ENCODE results near the gene CCDC92B.
A peak's percentile ranks its signal among the peaks of the same experiment; 100 is the strongest.

The CCDC92B gene

DNA sequence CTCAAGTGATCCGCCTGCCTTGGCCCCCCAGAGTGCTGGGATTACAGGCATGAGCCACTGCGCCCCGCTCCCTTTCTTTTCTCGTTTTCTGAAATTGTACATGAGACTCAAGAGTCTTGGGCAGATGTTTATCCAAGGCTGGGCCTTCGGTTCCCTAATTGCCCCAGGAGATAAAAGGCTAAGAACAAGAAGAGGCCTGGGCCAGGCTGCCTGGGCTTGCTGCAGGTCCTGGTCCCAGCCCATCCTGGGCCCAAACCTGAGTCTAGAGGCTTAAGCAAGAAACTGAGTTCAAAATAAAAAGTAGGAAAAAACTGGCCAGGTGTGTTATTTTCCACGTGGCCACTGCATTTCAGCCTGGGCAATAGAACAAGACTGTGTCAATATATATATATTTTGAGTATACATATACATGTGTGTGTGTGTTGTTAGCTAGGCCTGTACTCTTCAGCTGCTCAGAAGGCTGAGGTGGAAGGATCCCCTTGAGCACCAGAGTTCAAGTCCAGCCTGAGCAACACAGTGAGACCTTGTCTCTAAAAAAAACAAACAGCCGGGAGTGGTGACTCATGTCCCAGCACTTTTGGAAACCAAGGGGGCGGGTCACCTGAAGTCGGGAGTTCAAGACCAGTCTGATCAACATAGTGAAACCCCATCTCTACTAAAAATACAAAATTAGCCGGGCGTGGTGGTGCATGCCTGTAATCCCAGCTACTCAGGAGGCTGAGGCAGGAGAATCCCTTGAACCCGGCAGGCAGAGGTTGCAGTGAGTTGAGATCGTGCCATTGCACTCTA is 31.1 kb downstream of the CCDC92B start:
- DNase-seq: no peak

DNA sequence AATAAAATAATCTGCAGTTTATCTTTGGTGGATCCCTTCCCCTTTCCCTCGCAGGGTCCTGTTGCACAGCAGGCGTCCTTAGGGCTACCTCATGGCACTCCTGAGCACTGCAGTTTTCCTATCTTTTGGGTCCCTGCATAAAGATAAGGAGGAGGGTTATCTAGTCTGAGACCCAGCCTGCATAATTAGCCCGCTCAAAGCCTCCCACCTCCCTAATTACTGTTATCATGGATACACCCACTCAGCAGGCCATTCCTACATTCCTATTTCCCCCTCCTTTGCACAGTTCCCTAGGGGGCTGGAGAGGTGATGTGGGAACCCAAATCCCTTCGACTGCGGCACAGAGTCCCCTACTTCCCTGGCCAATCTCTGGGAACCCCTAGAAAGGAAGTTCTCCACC is 32.8 kb downstream of the CCDC92B start:
- no peak for DNase-seq

DNA sequence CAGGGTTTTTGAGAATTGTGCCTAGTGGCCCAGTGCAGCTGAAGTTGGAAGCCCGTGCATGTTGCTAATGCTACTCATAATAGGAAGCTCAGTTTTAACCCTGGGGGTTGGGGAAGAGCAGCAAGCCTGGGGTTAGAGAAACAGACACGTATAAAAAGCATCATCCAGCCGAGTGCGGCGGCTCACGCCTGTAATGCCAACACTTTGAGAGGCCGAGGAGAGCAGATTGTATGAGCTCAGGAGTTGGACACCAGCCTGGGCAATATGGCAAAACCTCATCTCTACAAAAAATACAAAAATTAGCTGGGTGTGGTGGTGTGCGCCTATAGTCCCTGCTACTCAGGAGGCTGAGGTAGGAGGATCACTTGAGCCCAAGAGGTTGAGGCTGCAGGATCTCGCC is 35.6 kb downstream of the CCDC92B start:
- DNase-seq: peak; percentile 36

DNA sequence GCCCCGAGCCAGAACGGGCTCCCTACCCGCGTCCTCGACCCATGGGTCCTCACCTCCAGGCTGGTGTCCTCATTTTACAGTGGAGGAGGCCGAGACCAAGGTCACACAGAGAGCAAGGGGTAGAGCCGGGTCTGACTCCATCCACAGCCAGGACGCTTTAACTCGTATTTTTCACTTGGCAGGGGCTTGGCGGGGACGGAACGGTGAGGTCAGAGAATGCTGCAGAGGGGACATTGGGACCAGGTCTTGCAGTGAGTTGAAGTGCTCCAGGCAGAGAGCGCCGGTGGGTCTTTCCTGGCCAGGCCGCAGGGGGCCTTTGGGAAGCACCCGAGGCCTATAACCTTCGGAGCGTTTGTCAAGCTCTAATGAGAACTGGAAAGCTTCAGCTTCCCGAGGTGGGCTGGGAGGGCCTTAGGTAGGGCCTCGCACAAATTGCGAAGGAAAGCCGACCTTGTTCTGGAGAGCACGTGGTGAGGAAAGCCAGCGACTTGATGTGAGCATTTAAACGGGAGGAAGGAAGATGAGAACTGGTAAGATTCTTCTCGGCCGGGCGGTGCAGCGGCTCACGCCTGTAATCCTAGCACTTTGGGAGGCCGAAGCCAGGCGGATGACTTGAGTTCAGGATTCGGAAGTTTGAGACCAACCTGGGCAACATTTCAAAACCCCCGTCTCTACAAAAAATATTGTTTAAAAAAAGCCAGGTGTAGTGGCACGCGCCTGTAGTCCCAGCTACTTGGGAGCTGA is 37.0 kb downstream of the CCDC92B start:
- no peak for DNase-seq

DNA sequence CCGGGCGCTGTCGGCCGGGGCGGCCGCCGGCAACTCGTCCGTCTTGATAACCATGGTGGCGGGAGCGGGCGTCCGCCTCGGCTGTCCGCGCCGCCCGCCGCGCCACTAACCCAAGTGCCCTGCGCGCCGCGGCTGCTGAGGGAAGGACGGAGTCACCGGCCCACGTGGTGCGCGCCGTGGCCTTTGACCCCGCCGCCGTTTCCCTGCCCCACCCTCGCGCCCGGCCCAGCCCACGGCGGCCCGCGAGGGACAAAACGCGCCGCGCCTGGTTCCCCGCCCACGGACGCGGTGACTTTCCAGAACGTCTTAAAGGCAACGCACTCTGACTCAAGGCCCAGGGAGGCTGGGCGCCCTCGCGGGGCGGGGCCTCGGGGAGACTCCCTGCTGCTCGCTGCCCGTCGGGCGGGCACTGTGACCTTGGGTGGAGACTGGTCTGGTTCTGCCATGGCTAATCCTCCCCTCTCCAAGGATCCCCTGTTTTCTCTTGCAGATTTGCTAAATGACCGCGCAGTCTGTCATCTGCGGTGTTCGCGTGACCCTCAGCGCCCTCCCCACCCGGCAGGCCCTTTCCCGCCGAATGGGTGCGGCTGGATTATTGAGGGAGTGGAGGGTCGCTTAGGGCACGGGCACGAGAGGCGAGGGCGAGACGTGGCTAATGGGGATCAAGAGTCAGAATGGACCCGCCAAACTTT is 37.7 kb downstream of the CCDC92B start, which contains the start of gene CLUH:
CLUH (minus strand) TSS at position 157 of the 692 bp plus-strand sequence; CDS start at position 54, 103 bp downstream.
- peak; percentile 67 for DNase-seq

DNA sequence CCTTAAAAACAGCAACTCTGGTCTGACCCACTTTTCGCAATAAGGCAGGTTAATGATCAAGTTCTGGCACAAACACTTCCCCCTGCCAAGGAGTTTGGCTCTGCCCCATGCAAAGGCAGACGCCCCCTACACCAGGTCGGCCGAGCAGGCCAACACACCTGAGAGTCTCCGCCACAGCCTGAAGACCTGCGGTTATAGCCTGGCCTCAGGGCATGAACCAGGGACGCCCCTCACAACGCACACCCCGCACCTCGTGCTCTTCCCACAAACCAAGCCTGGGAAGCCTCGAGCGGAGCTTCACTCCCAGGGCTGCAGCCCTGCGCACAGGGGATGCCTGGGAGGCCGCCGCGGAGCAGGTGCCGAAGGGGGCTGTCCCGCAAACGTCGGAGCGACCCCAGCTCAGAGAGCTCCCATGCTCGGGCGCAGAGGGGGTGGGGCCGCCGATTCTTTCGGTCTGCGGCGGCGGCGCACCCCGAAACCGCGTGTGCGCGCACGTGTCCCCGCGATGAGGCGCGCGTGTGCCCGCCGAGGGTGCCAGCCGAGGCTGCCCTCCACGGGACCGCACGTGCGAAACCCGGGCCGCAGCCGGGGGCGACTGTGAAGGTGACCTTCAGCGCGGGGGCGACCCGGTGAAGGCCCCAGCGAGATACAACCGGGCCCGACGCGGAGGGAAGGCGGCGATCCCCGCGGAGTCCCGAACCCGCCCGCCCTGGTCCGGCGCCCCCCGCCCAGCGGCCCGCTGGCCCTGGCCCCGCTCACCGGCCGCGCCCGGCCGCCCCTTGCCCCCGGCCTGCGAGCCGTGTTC is 38.4 kb downstream of the CCDC92B start:
- DNase-seq: no peak

DNA sequence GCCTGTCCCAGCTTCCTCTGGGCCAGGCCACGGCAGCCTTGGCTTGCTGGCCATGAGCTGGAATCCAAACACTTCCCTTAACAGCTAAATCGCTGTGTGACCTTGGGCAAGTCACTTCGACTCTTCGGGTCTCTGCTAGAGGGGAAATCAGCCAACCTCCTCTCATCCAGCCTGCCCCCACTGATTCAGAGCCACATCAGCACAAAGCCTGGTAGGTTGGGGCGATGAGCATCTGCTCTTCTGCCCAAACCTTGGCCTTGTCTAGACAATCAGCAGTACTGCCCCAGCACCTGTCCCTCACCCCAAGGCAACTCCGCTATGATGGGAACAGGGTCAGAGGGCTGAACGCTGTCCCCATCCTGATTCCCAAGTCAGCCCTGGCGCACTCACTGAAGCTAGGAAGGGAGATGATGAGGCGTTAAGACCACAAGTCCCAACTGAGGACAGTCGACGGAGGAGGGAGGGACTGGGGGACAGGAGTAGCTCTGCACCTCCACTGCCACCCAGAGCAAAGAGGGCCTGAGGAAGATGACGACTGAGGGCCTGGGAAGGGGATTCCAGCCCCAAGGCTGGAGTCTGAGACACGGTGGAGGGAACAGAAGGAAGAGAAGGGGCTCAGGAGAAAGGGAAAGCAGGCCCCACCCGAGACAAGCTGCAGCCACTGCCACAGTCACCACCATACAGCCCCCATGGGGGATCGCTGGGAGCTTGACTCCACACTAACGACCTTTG is 39.2 kb downstream of the CCDC92B start:
- DNase-seq: no peak

DNA sequence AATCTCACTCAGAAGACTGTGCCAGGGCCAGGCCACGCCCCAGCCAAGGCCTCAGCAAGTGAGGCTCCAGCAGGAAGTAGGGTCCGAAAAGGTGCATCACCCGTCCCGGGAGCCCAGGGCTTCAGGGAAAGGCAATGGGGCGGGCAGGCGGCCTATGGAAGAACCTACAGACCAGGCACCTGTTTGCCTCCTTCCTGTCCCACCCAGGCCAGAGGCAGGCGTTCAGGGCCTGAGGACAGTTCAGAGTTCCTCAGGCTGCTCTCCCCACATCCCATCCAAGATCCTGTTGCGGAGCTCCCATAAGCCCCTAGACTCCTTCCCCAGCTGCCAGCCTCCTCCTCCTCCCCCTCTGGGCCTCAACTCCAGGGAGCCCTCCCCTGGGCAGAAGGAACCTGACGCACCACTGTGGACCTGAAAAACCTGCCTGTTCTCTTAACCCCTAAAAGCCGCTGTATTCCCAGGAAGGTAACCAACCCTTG is 40.2 kb downstream of the CCDC92B start:
- no peak for DNase-seq

DNA sequence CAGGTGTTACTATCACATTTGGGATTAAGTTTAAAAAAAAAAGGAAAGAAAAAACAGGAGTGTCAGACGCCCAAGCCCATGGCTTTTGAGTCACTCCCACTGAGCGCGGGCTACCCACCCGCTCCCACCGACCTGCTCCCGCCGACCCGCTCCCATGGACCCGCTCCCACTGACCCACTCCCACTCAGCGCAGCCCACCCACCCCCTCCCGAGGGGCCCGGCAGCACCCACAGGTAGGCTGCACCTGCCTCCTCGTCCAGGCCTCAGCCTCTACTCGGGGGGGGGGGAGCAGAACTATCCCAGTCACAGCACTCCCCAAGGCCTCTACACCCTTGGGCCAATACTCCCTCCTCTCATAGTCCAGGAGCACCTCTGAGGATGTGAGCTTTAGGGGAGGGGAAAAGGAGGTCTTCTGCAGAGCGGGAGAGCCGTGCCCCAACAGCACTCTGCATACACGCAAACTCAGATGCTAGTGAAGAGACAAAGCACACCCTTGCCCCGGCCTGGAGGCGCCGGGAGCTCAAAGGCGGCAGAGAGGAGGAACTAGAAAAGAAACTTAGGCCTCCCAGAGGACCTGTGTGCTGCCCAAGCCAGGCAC is 40.8 kb downstream of the CCDC92B start:
- no peak for DNase-seq

DNA sequence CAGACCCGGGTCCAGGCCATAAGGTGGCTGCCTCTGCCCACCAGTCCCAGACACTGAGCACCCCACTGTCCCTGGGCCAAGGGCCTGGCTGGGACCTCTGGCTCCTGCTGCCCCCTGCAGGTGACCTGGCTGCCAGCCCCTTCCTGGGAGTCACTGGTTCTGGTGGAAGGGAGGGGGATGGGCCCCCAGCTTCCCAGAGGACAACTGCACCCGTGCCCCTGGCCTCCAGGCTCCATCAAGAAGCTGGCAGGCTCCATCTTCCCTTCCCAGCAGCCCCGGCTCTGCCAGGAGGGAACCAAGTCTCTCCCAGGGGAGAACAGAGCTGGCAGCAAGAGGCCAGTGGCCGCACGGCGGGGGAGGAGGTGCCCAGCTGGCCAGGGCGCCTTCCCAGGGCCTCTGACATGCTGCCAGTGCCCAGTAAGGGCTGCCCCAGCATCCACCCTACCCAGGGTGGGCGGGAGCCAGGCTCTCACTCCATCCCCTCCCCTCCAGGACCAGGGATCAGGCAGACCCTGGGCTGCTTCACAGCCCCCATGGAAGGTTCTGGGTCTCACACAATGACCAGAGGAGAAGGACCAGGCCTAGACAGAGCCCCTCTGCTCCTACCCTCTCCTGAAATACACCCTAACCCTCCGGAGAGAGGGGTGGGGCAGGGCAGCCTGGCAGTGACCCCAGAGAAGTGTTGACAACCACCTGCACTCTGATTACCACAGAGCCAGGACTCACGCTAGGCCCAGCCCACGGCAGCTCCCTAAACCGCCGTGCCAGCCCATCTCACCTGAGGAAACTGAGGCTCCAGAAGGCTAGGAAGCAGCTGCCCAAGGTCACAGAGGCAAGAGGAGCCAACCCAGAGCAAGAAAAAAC is 41.5 kb downstream of the CCDC92B start:
- DNase-seq: no peak

DNA sequence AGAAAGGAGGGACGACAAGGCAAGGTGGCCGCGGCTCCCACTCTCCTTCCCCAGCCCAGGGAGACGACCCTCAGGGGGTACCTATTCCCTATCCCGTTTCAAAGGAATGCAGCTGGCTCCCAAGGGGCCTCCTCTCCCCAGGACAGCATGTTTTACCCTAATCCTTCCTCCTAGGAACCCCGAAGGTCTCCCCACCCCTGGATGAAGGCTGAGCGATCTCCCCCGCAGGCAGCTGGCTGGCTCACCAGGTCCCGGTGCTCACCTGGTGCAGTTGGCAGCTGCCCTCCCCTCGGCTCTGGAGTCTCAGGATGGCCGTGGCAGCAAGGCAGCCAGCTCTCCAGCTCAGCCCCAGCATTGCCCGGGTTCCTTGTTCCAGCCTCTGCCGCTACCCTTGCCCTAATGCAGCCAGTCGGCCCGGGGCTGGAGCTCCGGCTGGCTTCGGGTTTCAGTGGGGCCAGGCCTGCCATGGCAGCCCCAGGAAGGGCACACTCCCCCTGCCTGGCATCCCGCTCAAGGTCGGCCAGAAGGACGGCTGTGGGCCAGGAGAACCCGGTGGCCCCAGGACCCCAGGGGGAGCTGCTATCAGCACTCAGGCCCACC is 42.4 kb downstream of the CCDC92B start:
- DNase-seq: no peak

DNA sequence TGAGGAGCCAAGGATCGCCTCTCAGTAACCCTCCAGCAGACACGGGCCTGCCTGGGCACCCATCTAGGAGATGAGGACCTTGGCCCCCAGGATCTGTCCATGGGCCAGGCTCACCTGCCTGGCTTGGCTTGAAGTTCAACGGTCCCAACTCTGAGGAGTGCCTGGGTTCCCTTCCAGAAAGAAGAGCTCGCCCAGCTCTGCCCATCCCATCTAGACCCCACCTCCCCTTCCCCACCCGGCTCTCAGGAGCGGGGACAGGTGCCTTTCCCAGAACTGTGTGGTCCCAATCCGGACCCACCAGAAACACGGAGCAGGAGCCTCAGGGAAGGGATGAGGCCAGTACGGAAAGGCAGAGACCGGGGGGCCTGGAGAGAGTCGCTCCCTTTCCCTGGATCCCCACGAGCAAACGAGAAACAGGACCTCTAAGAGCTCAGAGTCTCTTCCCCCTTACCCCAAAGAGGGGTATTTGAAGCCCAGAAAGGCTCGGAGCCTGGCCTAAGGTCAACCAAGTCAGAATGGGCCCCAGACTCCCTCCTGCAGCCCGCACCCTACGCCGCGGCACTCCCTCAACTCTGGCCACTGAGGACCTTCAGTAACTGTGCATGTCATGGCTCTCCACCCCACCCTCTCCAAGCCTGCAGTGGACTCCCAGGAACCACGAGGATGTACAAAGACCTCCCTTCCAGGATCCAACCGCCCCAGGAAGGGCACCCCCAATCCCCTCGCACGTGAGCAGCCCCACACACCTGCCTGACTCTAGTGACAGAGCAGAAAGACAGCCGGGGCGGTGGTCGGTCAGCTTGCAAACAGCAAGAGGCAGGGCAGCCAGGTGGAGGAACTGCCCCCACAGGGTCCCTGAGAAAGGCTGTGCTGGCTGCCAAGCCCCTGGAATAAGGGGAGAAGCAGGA is 43.3 kb downstream of the CCDC92B start:
- DNase-seq: no peak

DNA sequence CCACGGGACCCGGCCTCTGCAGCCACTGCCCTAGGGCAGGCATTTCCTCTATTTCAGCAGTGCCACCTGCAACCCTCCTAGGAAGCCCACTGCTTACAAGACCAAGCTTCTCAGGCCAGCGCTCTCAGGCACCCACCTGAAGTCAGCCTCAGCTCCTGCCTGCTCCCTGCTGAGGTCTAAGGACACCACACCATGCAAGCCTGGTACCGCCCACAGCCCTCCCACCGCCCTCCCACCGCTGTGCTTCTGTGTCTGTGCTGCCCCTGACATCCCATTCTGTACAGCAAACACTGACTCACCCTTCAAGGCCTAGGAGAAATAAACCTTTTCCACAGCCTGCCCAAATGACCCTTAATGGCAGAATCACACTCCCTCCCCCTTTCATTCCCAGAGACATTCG is 44.2 kb downstream of the CCDC92B start:
- DNase-seq: no peak

DNA sequence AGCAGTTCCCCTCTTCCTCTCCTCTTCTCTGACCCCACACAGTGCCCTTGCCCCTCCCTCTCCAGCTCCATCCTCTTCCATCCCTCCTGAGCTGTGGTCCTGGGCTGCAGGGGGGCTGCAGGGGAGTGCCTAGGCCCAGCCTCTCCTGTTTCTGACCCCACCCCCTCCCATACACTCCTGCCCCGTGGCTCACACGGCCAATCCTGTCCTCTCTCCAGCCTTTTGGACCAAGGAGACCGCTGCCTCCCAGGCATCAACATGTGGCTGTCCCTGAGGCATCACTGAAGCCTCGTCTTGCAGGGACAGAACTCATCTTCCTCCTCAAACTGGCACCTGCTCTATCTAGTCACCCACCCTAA is 44.6 kb downstream of the CCDC92B start:
- DNase-seq: no peak

DNA sequence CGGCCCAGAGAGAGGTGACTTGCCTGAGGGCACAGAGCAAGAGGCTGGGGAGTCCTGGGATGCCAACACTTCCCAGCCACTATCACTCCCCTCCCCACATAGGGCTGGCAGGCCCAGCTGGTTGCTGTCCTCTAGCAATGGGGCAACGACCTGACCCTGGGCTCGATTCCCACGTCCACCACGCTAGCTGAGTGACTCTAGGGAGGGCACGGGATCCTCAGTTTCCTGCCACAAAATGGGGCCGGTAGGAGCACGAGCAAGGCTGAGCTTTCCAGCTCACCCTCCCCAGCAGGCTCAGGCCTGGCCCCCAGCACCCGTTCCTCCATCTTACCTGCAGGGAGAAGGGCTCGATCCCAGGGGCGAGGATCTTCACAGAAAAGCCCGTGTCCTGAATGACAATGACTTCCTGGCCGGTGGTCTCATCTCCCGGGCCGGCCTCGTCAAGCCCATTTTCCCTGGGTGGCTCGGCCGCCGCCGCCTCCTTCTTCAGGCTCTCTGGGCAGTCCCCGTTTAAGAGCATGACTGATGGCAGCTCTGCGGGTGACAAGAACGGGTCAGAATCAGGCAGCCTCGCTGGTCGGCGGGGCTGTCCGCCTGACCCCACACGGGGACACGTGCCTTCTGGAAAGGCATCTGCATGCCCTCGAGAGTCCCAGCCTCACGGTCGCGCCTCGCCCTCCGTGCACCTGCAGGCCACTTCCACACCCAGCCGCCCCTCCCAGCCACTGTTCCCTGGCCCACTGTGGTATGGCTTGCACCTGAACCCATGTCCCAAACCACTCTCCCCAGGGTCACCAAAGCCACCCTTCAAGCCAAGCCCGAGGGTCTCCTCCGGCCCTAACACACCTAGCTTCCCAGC is 45.2 kb downstream of the CCDC92B start:
- DNase-seq: no peak

DNA sequence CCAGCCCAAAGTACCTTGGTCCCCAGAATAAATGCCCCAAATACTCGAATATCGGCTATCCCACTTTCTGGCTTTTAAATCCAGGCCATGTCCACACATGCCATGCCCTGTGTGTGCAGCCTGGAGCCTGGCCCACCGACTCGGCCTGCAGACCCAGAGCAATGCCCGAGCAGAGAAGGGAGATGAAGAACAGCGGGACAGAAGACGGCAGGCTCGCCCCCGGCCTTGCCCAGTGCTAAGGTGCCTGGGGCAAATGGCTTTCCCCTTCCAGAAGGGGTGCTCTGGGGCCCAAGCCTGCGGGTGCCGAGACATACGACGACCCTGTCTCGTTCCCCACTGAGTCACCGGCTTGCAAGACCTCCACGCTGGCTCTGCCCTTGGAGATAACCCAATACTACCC is 45.8 kb downstream of the CCDC92B start:
- no peak for DNase-seq

DNA sequence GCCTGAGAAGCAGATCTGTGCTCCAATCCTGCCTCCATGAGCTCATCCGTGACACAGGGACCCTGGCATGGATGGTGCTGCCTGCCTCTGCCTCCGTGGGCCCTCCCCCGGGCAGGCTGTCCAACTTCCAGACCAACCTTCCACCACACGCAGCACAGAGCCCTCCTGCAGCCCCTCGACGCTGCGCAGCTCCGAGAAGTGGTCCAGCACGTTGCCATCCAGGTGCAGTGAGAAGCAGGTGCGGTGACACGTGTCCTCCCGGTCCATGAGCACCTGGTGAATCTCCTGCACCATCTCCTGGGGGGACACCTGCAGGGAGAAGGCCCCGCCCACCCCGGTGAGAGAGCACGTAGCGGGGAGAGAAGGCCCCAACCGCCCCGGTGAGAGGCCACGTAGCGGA is 46.3 kb downstream of the CCDC92B start:
- DNase-seq: no peak
